K562 (cell line): ENCODE measurements around the gene ITGB3BP.

Source experiments
- ARID2 ChIP-seq: fragments of 450-650 bp; IDR thresholded peaks from 2 replicates; pipeline ENCODE4 v1.6.1; 2017; ENCODE audit warnings: antibody characterized with exemption, mild to moderate bottlenecking
- FOXK2 ChIP-seq, 2 experiments: fragments of 450-650 bp; IDR thresholded peaks in 1 of 2; conservative IDR thresholded peaks in 1 of 2; 2 replicates each; pipeline ENCODE4 v1.6.1; 2016; ENCODE audit warnings: low read depth in 2 of 2, mild to moderate bottlenecking in 1 of 2
- SRSF3 ChIP-seq: fragments of 200-400 bp; formaldehyde crosslinking; IDR thresholded peaks from 2 replicates; pipeline ENCODE4 v1.6.1; 2016; ENCODE audit warnings: mild to moderate bottlenecking, low read length, moderate library complexity; ENCODE audit not compliant: insufficient read depth
- TAF15 ChIP-seq: fragments of 200-400 bp; formaldehyde crosslinking; IDR thresholded peaks from 2 replicates; pipeline ENCODE4 v1.6.1; 2017; ENCODE audit warnings: mild to moderate bottlenecking, low read depth, low read length, moderate library complexity
- TF ChIP-seq, protein P1 (sequence below), 3 experiments: IDR thresholded peaks in 2 of 3; conservative IDR thresholded peaks in 1 of 3; 2 replicates each; pipeline ENCODE4 v1.5.1; 2011 to 2012; ENCODE audit warnings: low read length in 3 of 3, mild to moderate bottlenecking in 3 of 3, control low read depth in 2 of 3, improper control_type of control experiment in 1 of 3, inconsistent platforms in 1 of 3, low read depth in 1 of 3, mixed read lengths in 1 of 3, moderate library complexity in 1 of 3; ENCODE audit not compliant: insufficient read depth in 2 of 3

DNA sequence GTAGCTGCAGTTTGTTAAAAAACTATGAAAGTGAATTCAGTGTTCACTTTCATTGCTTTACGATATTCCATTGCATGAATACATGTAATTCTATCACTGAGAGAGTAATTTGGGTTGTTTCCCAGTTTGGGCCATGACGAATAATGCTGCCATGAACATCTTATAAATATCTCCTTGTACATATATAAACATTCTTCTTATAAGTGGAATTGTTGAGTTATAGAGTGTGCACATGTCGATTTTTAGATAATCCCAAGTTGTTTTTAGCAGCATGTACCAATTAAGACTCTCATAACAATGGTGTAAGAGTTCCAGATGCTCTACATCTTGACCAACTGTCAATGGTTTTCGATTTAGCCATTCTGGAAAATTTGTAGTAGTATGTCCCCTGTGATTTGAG lies 114.7 kb downstream of the ITGB3BP start:
- TF ChIP-seq SRSF3 (no peak), ARID2 (no peak), FOXK2 (conservative IDR thresholded peaks at IDR 0.05 in 1 of 2, IDR thresholded peaks at IDR 0.05 in 1 of 2; ENCODE audit: low read depth in 2 of 2) (no peak), TAF15 (no peak)
- TF ChIP-seq, protein P1, sequence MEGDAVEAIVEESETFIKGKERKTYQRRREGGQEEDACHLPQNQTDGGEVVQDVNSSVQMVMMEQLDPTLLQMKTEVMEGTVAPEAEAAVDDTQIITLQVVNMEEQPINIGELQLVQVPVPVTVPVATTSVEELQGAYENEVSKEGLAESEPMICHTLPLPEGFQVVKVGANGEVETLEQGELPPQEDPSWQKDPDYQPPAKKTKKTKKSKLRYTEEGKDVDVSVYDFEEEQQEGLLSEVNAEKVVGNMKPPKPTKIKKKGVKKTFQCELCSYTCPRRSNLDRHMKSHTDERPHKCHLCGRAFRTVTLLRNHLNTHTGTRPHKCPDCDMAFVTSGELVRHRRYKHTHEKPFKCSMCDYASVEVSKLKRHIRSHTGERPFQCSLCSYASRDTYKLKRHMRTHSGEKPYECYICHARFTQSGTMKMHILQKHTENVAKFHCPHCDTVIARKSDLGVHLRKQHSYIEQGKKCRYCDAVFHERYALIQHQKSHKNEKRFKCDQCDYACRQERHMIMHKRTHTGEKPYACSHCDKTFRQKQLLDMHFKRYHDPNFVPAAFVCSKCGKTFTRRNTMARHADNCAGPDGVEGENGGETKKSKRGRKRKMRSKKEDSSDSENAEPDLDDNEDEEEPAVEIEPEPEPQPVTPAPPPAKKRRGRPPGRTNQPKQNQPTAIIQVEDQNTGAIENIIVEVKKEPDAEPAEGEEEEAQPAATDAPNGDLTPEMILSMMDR (IDR thresholded peaks at IDR 0.05 in 2 of 3, conservative IDR thresholded peaks at IDR 0.05 in 1 of 3; ENCODE audit: insufficient read depth in 2 of 3, low read depth in 1 of 3, low read length in 3 of 3), result no peak
